BJ (cell line): ENCODE data around the gene RASD1. TPM values are rescaled to one million over a fixed set of nuclear protein-coding genes. Genes with fewer than 3 reads are reported as not detected.

Experiments used
- CTCF ChIA-PET: fragments of 350-600 bp; formaldehyde crosslinking; extraction: SDS; loops from one replicate; lab custom pipeline; 2021; ENCODE audit warnings: antibody characterized with exemption, inconsistent platforms; lab: Yijun Ruan, JAX
- POLR2A ChIA-PET: fragments of 300-600 bp; sonication (Branson Sonifier 250); formaldehyde crosslinking; extraction: SDS; loops from one replicate; lab custom pipeline; 2021; ENCODE audit warnings: antibody characterized with exemption; lab: Charles Lee
- DNase-seq: peaks from one replicate; pipeline ENCODE4 v3.0.0-alpha.2; 2011; ENCODE audit warnings: low read depth
- H3K27me3 ChIP-seq: 2 replicates; pipeline ENCODE4 v1.6.0; 2011; ENCODE audit warnings: low read length; ENCODE audit not compliant: control insufficient read depth, insufficient read depth
- H3K36me3 ChIP-seq: 2 replicates; pipeline ENCODE4 v1.5.1; 2011; ENCODE audit warnings: low read length; ENCODE audit not compliant: control insufficient read depth, insufficient read depth
- H3K4me3 ChIP-seq: 2 replicates; pipeline ENCODE4 v1.5.1; 2011; ENCODE audit warnings: low read depth, mild to moderate bottlenecking, control low read depth, low read length
- polyA plus RNA-seq: library from polyadenylated mRNA; depleted of rRNA; stranded (reverse); fragments of >200 nt; gene quantifications from 2 replicates; pipeline ENCODE4 v1.2.3, GENCODE V29; 2011
- TF ChIP-seq, protein P1 (sequence below): IDR thresholded peaks from 2 replicates; pipeline ENCODE4 v1.5.1; 2011; ENCODE audit warnings: low read depth, mild to moderate bottlenecking, control low read depth, inconsistent platforms, low read length, moderate library complexity; ENCODE audit not compliant: insufficient read depth

Gene RASD1
- polyA plus RNA-seq, 1 experiment, result 0.90 TPM

GRCh38 chr17:17538417-17539391 is 42.5 kb upstream of the RASD1 start:
- ChIA-PET CTCF (interaction anchor here (1.3 to 3.2 kb wide), 4 partner anchors 8 to 30 kb away, joined by 3 to 13 read pairs (median 4); no protein-coding TSS in a partner anchor), POLR2A (no interaction called here)
- TF ChIP-seq, protein P1, sequence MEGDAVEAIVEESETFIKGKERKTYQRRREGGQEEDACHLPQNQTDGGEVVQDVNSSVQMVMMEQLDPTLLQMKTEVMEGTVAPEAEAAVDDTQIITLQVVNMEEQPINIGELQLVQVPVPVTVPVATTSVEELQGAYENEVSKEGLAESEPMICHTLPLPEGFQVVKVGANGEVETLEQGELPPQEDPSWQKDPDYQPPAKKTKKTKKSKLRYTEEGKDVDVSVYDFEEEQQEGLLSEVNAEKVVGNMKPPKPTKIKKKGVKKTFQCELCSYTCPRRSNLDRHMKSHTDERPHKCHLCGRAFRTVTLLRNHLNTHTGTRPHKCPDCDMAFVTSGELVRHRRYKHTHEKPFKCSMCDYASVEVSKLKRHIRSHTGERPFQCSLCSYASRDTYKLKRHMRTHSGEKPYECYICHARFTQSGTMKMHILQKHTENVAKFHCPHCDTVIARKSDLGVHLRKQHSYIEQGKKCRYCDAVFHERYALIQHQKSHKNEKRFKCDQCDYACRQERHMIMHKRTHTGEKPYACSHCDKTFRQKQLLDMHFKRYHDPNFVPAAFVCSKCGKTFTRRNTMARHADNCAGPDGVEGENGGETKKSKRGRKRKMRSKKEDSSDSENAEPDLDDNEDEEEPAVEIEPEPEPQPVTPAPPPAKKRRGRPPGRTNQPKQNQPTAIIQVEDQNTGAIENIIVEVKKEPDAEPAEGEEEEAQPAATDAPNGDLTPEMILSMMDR, result no peak
- H3K4me3 ChIP-seq, result no peak overlapping the region
- no peaks in the 10 kb centered on the region for H3K27me3 ChIP-seq
- no peaks in the 10 kb centered on the region for H3K36me3 ChIP-seq
- DNase-seq, result no peak

- TF ChIP-seq, protein P1, result no peak
- ChIA-PET POLR2A (no interaction called here), CTCF (interaction anchor here (0.6 to 3.2 kb wide), 8 partner anchors 9 to 169 kb away, joined by 3 to 13 read pairs (median 4); partner anchors contain the start of gene RASD1)
- Histone ChIP-seq H3K4me3 (no peak overlapping the region), H3K36me3 (no peaks in the 10 kb centered on the region), H3K27me3 (no peaks in the 10 kb centered on the region)
- no peak for DNase-seq
Measured at GRCh38 chr17:17537311-17538099, 41.3 kb upstream of the RASD1 start.

DNA sequence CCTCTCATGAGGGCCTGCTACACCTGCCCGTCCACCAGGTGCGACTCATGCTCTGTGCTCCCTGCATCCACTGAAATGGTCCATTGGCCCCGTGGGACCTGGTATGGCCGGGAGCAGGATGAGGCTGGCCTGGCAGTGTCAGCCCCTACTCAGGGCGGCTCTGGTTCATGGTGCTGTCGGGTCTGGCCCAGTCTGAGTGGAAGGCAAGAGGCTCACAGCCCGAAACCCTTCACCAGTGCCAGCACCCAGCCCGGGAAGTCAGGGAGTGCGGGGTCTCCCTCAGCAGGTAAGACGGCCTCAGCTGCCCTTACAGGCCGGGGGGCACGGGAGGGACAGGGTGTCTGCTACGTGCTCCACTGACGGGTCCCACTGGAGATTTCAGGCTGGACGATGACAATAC is 40.5 kb upstream of the RASD1 start:
- ChIA-PET CTCF (interaction anchor here (1.1 to 2.5 kb wide), 3 partner anchors 13 to 40 kb away, joined by 4 to 13 read pairs (median 4); partner anchors contain the start of gene RASD1), POLR2A (no interaction called here)
- no peak for DNase-seq
- Histone ChIP-seq H3K27me3 (no peaks in the 10 kb centered on the region), H3K36me3 (no peaks in the 10 kb centered on the region), H3K4me3 (no peak overlapping the region)
- TF ChIP-seq, protein P1, result no peak

GRCh38 chr17:17535957-17536356 is 39.8 kb upstream of the RASD1 start:
- ChIA-PET CTCF (interaction anchor here (0.6 to 2.5 kb wide), 4 partner anchors 12 to 163 kb away, joined by 3 to 13 read pairs (median 4); partner anchors contain the start of gene RASD1), POLR2A (no interaction called here)
- no peaks in the 10 kb centered on the region for H3K36me3 ChIP-seq
- no peaks in the 10 kb centered on the region for H3K27me3 ChIP-seq
- no peak overlapping the region for H3K4me3 ChIP-seq
- no peak for DNase-seq
- TF ChIP-seq, protein P1, result no peak
